Measurements from ENCODE around the gene EPB42.
A peak's percentile ranks its signal among the peaks of the same experiment; 100 is the strongest.
"Not testable (repeated sequence)": the region's sequence is repeated elsewhere in the genome, so short reads cannot be mapped to it uniquely, and the experiment has no call there.

Gene EPB42

DNA sequence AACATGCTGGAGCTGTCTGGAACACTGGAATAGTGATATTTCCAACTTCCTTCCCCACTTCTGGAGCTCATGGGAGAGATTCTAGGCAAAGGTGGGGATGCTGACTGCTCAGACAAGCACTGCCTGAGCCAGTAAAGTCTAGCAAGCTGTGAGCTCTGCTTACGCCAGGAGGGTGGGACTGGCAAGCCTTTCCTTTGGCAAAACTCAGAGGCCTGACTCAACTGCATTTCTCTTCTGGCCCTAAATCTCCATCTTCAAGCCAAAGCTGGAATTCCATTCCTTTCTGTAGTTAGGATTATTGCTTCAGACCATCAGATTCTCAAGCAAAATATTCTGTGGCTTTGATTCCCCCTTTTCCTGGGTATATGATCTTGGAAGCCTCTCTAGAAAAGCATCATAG is 20.3 kb upstream of the EPB42 start:
- no peak for DNase-seq (ENCODE audit: low read depth in 2 of 2)

DNA sequence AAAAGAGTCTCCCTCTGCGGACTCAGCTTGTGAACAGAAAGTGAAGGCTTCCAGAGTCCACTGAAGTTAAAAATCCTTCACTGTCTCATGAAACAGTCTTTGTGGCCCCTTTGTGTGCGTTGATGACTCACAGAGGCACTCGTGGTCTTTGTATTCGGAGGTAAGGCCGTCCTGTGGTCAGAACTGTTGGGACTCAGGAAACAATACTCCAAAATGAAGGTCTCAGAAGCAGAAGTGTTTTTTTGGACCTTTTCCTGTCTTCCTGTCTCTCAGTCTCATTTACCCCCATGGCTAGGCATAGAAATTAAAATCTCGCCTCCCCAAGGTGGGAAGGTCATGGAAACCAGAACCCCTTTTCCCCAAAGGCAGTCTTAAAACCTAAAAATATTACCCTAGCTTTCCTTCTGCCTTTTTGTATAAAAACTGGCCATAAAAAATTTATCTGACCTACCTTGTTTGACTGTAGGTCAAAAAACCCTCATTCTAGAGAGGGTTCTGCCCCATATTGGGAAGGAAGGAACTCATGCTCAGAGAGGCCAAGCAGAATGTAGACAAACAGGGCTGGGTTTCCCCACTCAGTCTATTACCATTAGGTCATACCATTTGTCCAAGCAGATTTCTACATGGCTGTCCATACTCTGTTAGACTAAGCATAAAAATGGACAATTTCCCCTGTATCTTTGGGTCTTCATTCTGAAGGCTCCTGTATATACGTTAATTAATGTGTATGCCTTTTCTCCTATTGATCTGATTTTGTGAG is 19.1 kb upstream of the EPB42 start:
- no peak for DNase-seq (ENCODE audit: low read depth in 2 of 2)

DNA sequence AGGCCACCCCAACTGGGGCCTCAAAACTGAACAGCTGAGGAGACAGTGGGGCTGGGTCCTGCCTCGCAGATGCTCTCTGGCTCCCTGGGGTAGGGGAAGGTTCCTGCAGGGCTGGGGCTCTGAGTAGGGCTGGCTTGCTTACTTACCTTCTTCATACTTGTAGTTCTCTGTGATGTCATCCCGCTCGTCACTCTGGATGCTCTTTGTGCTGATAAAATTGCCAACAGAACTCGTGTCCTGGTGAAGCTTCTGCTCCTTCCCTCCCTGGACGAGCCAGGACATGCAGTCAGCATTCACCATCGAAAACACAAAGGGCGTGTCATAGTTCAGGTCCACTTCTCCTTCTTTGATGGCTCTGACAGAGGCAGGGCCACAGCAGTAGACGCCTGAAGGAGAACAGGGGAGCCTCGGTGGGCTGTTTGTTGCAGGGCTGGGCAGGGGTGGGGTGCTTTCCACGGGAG is 17.9 kb upstream of the EPB42 start:
- DNase-seq (ENCODE audit: low read depth in 2 of 2) = no peak

DNA sequence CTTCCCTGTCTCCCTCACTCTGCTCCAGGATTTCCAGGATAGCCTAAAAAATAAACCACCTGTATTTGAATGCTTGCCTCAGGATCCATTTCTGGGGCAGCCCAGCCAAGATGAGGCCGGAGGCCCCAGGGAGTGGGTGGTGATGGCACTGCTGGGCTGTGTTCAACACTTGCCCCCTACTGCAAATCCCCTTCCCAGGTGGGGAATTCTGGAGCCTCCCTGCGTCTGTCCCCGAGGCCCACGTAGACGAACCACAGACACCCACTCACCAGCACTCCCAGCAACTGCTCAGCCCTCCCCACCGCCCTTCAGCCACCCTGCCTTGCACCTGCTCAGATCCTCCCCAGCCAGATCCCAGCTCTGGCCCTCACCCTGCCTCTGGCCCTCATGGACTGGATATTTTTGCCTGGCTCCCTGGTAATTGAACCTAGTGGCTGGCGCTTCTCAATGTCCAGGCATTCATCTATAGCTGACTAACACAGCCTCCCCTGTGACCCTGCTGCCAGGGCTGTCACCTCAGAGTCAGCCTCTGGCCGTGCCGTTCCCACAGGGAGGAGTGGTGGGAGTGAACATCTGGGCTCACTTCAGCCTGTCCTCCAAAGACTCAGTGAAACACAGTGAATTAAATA is 17.1 kb upstream of the EPB42 start:
- no peak for DNase-seq (ENCODE audit: low read depth in 2 of 2)

- no peak for DNase-seq (ENCODE audit: low read depth in 2 of 2)
Measured at GRCh38 chr15:43235536-43235935, 14.7 kb upstream of the EPB42 start.

GRCh38 chr15:43232289-43232874 is 11.6 kb upstream of the EPB42 start:
- no peak for DNase-seq (ENCODE audit: low read depth in 2 of 2)

- DNase-seq (ENCODE audit: low read depth in 2 of 2) = no peak
Measured at GRCh38 chr15:43230640-43231115, 9.9 kb upstream of the EPB42 start.

GRCh38 chr15:43229977-43230376 is 9.2 kb upstream of the EPB42 start:
- DNase-seq (ENCODE audit: low read depth in 2 of 2) = no peak

DNA sequence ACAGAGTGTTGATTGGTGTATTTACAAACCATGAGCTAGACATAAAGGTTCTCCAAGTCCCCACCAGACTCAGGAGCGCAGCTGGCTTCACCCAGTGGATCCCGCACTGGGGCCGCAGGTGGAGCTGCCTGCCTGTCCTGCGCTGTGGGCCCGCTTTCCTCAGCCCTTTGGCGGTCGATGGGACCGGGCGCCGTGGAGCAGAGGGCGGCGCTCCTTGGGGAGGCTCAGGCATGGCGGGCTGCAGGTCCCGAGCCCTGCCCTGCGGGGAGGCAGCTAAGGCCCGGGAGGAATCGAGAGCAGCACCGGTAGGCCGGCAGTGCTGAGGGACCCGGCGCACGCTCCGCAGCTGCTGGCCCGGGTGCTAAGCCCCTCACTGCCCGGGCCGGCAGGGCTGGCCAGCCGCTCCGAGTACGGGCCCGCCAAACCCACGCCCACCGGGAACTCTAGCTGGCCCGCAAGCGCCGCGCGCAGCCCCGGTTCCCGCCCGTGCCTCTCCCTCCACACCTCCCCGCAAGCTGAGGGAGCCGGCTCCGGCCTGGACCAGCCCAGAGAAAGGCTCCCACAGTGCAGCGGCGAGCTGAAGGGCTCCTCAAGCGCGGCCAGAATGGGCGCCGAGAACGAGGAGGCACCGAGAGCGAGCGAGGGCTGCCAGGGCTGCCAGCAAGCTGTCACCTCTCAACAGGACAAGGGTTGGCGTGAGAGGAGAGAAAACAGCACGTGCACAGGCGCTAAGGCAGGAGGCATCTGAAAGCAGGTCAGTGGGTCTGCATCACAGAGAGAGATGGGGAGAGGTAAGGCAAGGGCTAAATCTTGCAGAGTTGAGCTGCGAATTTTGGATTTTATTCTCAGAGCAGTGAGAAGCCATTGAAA is 5.9 kb upstream of the EPB42 start:
- no peak for DNase-seq (ENCODE audit: low read depth in 2 of 2)

DNA sequence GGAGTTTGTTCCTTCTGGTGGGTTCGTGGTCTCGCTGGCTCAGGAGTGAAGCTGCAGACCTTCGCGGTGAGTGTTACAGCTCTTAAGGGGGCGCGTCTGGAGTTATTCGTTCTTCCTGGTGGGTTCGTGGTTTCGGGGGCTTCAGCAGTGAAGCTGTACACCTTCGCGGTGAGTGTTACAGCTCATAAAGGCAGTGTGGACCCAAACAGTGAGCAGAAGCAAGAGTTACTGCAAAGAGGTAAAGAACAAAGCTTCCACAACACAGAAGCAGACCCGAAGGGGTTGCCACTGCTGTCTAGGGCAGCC is 5.1 kb upstream of the EPB42 start:
- not testable (repeated sequence) for DNase-seq (ENCODE audit: low read depth in 2 of 2)

DNA sequence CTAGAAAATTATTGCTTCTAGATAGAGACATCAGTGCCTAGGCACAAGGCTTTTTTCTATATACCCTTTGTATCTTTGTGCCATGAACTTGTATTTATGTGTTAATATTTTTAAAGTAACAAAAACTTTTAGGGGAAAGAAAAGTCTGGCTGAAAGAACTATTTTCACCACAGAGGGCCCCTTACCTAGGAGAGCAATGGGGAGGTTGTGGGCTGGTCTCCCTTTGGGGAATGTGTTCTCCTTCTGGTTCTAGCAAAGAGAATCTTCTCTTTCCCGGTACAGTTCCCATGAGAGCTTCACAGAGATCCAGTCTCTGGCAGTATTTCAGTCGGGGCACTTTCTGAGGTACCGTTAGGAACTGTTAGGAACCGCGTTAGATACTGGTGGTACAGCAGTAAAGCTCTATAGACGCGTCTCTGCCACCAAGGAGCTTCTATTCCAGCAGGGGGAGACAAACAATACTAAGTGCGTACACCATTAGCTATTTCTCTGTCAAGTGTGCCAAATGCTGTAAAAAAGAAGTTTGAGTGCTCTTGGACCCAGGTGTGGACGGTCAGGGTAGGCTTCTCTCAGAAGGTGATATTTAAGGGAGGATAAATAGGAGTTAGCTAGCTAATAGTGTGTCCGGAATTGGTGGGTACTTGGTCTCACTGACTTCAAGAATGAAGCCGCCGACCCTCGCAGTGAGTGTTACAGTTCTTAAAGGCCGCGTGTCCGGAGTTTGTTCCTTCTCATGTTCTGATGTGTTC is 4.6 kb upstream of the EPB42 start:
- peak in 1 of 2 donors; percentile 6 for DNase-seq (ENCODE audit: low read depth in 2 of 2)

GRCh38 chr15:43221422-43221821 is 604 bp upstream of the EPB42 start:
- DNase-seq (ENCODE audit: low read depth in 2 of 2) = no peak

- DNase-seq (ENCODE audit: low read depth in 2 of 2) = no peak
Measured at GRCh38 chr15:43219929-43220928, 589 bp downstream of the EPB42 start.

DNA sequence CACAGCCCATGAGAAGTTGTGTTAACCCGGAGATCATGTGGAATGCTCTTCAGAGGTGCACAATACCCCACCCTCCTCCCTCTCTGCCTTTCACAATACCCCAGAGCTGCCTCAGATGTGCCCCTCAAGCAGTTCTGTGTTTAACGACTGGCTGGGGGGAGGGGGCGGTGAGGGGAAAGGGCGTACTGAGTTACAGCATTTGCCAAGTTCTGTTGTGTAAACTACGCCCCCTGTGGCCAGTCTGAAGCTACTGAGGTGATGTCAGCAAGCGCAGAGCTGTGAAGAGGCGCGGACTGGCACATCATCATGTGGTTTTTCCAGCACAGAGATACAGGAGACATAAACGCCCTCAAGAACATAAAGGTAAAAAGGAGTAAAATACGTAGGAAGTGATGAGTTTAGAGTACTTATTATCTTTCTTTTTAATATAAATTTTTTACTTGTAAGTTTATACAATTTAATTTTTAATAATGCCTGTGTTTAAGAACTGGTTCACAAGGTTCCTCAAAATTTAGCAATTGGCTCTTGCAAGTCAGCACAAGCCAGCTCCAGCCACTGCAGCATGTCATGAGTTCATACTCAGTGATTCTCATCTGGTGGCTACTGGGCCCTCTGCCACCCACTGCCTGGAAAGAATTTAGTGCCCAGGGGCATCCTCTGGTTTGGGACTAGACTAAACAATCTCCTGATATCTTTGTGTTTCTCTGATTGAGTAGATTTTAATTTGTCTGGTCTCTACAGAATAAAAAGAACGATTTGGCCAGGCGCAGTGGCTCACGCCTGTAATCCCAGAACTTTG is 1.7 kb downstream of the EPB42 start:
- no peak for DNase-seq (ENCODE audit: low read depth in 2 of 2)

DNA sequence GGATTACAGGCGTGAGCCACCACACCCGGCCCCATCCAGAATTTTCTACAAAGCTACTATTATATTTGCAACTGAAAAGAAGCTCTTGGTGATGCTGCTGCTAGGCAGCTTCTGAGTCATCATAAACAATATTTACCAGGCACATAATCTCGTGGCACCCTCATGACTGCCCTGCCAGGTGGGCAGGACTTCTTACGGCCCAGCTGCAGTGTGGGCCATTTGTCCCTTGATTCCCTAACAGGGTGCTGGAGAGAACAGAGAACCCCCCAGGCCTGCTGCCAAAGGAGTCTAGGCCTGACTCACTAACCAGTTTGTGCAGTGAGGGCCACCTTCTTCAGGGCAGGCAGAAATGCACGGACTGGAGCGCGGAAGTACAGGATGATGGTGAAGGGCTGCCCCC is 4.9 kb downstream of the EPB42 start:
- no peak for DNase-seq (ENCODE audit: low read depth in 2 of 2)

DNA sequence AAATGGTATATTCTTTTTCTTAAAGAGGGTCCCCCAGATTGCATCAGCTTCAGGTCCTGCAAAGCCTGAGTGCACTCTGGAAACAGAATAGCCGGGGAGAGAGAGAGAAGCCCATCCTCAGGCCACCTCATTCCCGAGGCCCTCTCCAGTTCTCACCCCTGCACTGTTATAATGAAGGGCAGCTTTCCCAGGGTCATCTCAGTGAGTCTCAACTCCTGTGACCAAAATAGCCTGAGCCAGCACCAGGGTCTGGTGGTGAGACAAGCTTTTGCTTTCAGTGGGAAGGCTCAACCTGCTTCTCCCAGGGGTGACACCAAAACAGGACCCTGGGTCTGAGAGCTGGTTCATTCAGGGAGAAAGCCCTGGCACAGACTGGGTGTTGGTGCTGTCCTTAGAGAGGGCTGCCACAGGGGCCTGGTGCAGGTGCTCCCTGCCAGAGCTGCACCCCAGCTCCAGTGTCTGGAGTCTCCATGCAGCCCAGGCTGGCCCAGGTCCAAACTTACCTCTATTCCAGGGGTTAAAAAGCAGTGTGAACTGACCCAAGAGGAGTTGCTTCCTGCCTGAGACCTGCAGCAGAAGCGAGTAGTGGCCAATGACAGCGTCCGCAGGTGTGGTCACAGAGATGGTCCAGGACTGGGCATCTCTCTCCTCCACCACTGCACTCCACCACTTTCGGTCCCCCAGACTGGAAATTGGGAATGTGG is 6.1 kb downstream of the EPB42 start:
- no peak for DNase-seq (ENCODE audit: low read depth in 2 of 2)

DNA sequence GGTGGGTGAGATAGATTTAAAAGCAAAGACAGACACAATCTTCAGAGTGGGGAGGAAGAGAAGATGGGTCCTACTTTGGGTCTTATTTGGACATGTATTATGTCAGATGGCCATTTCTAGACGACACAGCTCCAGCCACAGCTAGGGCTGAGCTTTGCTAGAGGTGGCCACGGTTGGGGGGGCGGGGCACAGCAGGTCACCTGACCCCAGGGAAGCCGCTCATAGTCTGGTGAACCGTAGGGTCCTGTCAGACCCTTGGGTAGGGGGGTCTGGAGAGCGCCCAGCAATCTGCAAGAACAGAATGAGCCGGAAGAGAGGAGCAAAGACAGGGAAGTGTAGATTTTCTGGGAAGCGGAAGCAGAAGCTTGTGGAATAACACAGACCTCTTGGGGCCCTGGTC is 6.6 kb downstream of the EPB42 start:
- no peak for DNase-seq (ENCODE audit: low read depth in 2 of 2)

DNA sequence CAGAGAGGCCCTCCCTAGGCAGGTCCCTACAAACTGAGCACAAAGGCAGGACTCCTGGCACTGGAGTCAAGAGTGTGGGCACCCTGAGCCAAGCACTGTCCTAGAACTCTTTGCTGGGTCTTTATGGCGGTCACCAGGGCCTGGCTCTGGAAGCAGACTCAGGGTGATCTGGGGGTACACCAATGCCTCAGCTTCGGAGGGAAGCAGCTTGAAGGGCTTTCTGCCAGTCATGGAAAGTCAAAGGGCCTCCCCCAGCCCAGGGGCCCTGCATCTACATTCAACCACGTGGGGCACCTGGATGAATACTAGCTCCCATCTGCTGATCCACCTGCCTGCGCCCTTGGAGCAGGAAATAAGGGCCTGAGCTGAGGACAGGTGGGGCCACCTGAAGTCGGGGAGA is 7.4 kb downstream of the EPB42 start:
- DNase-seq (ENCODE audit: low read depth in 2 of 2) = no peak

GRCh38 chr15:43212951-43213350 is 7.9 kb downstream of the EPB42 start:
- DNase-seq (ENCODE audit: low read depth in 2 of 2) = no peak
